GM23338 (cell line): ENCODE measurements around the gene LIF. TPM values are rescaled to one million over a fixed set of nuclear protein-coding genes. Genes with fewer than 3 reads are reported as not detected.

Experiments
- ATAC-seq: fragments of 200-7000 bp; cut with Tn5 transposase; 3 replicates; pipeline ENCODE4 v1.9.1; 2020
- DNase-seq: peaks from one replicate; pipeline ENCODE4 v3.0.0-alpha.2; 2015; ENCODE audit warnings: low spot score
- H2AFZ ChIP-seq: fragments of 200-600 bp; sonication (generic); 2 replicates; pipeline ENCODE4 v1.8.0; 2016; ENCODE audit warnings: antibody characterized with exemption, mild to moderate bottlenecking, moderate library complexity
- H3F3A ChIP-seq: fragments of 200-600 bp; sonication (generic); replicated peaks from 2 replicates; pipeline ENCODE4 v1.8.0; 2017; ENCODE audit warnings: antibody characterized with exemption, mixed run types, low read depth
- H3K27ac ChIP-seq: fragments of 200-600 bp; sonication (generic); 2 replicates; pipeline ENCODE4 v1.6.1; 2016; ENCODE audit warnings: low read depth
- H3K27me3 ChIP-seq: fragments of 200-600 bp; sonication (generic); 2 replicates; pipeline ENCODE4 v1.8.0; 2016; ENCODE audit warnings: mild to moderate bottlenecking, mixed run types, moderate library complexity; ENCODE audit not compliant: insufficient read depth
- H3K36me3 ChIP-seq: fragments of 200-600 bp; sonication (generic); 2 replicates; pipeline ENCODE4 v1.8.0; 2016; ENCODE audit warnings: mild to moderate bottlenecking; ENCODE audit not compliant: insufficient read depth
- H3K4me1 ChIP-seq: fragments of 200-600 bp; sonication (generic); 2 replicates; pipeline ENCODE4 v1.8.0; 2016; ENCODE audit warnings: mild to moderate bottlenecking, moderate library complexity; ENCODE audit not compliant: insufficient read depth
- H3K4me2 ChIP-seq: fragments of 200-600 bp; sonication (generic); 2 replicates; pipeline ENCODE4 v1.7.1; 2017; ENCODE audit warnings: mixed run types
- H3K4me3 ChIP-seq: fragments of 200-600 bp; sonication (generic); 2 replicates; pipeline ENCODE4 v1.6.1; 2016; ENCODE audit warnings: mixed run types
- H3K79me2 ChIP-seq: fragments of 200-600 bp; sonication (generic); replicated peaks from 2 replicates; pipeline ENCODE4 v1.8.0; 2017; ENCODE audit warnings: mild to moderate bottlenecking; ENCODE audit not compliant: insufficient read depth
- H3K9me2 ChIP-seq: fragments of 200-600 bp; sonication (generic); 2 replicates; pipeline ENCODE4 v1.8.0; 2017; ENCODE audit not compliant: insufficient read depth
- H4K20me1 ChIP-seq: fragments of 200-600 bp; sonication (generic); replicated peaks from 2 replicates; pipeline ENCODE4 v1.8.0; 2017; ENCODE audit warnings: mild to moderate bottlenecking; ENCODE audit not compliant: insufficient read depth
- H3K27ac Mint-ChIP-seq: 2 replicates; pipeline ENCODE4 v1.8.0; 2020; ENCODE audit warnings: inconsistent platforms, mild to moderate bottlenecking, moderate library complexity, mixed read lengths
- H3K27me3 Mint-ChIP-seq: 3 replicates; pipeline ENCODE4 v1.8.0; 2022; ENCODE audit warnings: low read depth, mild to moderate bottlenecking, moderate library complexity, mixed read lengths, inconsistent platforms; ENCODE audit not compliant: insufficient read depth, poor library complexity
- H3K36me3 Mint-ChIP-seq: 3 replicates; pipeline ENCODE4 v1.8.0; 2021; ENCODE audit warnings: low read depth, mild to moderate bottlenecking, inconsistent platforms, moderate library complexity, mixed read lengths
- H3K4me1 Mint-ChIP-seq: 3 replicates; pipeline ENCODE4 v1.8.0; 2020; ENCODE audit warnings: mild to moderate bottlenecking, inconsistent platforms, mixed read lengths
- H3K4me3 Mint-ChIP-seq: 3 replicates; pipeline ENCODE4 v1.8.0; 2021; ENCODE audit warnings: moderate library complexity, mild to moderate bottlenecking, inconsistent platforms, mixed read lengths
- H3K9me3 Mint-ChIP-seq: 3 replicates; pipeline ENCODE4 v1.8.0; 2020; ENCODE audit warnings: moderate library complexity, mild to moderate bottlenecking, inconsistent platforms, mixed read lengths
- CREB1 ChIP-seq: fragments of 250-450 bp; sonication (Bioruptor Pico); IDR thresholded peaks from 2 replicates; pipeline ENCODE4 v1.5.0; 2020; ENCODE audit warnings: low read depth, mild to moderate bottlenecking, moderate library complexity
- CTCF ChIP-seq, 2 experiments: fragments of 200-600 bp in 1 of 2; sonication (generic) in 1 of 2; conservative IDR thresholded peaks; 2 replicates each; pipeline versions ENCODE4 v1.5.1 to v1.6.1; 2016 to 2017; ENCODE audit warnings: antibody characterized with exemption in 2 of 2, low read depth in 2 of 2, mild to moderate bottlenecking in 2 of 2, moderate library complexity in 1 of 2
- ETS1 ChIP-seq: IDR thresholded peaks from 2 replicates; pipeline ENCODE4 v1.6.1; 2016; ENCODE audit warnings: antibody characterized with exemption
- EZH2 ChIP-seq: fragments of 200-600 bp; sonication (generic); IDR thresholded peaks from one replicate; pipeline ENCODE4 v1.8.0; 2017; ENCODE audit warnings: antibody characterized with exemption, mild to moderate bottlenecking, low read depth; ENCODE audit not compliant: unreplicated experiment
- EZH2phosphoT487 ChIP-seq: fragments of 200-600 bp; sonication (generic); IDR thresholded peaks from one replicate; pipeline ENCODE4 v1.8.1; 2018; ENCODE audit warnings: antibody characterized with exemption; ENCODE audit not compliant: unreplicated experiment
- JUNB ChIP-seq: IDR thresholded peaks from one replicate; pipeline ENCODE4 v1.6.1; 2016; ENCODE audit warnings: antibody characterized with exemption; ENCODE audit not compliant: unreplicated experiment
- NANOG ChIP-seq: IDR thresholded peaks from 2 replicates; pipeline ENCODE4 v1.6.1; 2016; ENCODE audit warnings: antibody characterized with exemption, borderline replicate concordance
- POLR2AphosphoS5 ChIP-seq: IDR thresholded peaks from 2 replicates; pipeline ENCODE4 v1.6.1; 2016; ENCODE audit warnings: antibody characterized with exemption, low read depth
- REST ChIP-seq: IDR thresholded peaks from one replicate; pipeline ENCODE4 v1.6.1; 2018; ENCODE audit warnings: antibody characterized with exemption; ENCODE audit not compliant: unreplicated experiment
- STAT1 ChIP-seq: IDR thresholded peaks from one replicate; pipeline ENCODE4 v1.6.1; 2016; ENCODE audit warnings: antibody characterized with exemption; ENCODE audit not compliant: unreplicated experiment
- ZNF114 ChIP-seq: fragments of 250-450 bp; sonication (Bioruptor Pico); IDR thresholded peaks from 2 replicates; pipeline ENCODE4 v1.5.0; 2020; ENCODE audit warnings: mild to moderate bottlenecking, moderate library complexity
- ZNF331 ChIP-seq: fragments of 250-450 bp; sonication (Bioruptor Pico); IDR thresholded peaks from 2 replicates; pipeline ENCODE4 v1.5.0; 2020; ENCODE audit warnings: low read depth, mild to moderate bottlenecking, moderate library complexity
- ZNF462 ChIP-seq: fragments of 250-450 bp; sonication (Bioruptor Pico); IDR thresholded peaks from 2 replicates; pipeline ENCODE4 v1.5.0; 2020; ENCODE audit warnings: mild to moderate bottlenecking, moderate library complexity
- polyA plus RNA-seq: library from polyadenylated mRNA; unstranded; fragments of >200 nt; fragmentation: Nextera tagmentation; extraction: Ambion mirVana; gene quantifications from 2 replicates; pipeline ENCODE4 v1.2.1, GENCODE V29; 2016
- total RNA-seq: library from RNA; depleted of rRNA; stranded (reverse); fragments of >200 nt; shearing (Covaris generic); gene quantifications from 2 replicates; pipeline ENCODE4 v1.2.3, GENCODE V29; 2014

LIF gene
- total and polyA plus RNA-seq, 2 experiments from 2014 or later, result 1.8 to 3.6 TPM

GRCh38 chr22:30192427-30192826 lies 54.1 kb downstream of the LIF start:
- Mint-ChIP-seq H3K4me1 (peaks cover 40% of the 10 kb centered on the region), H3K9me3 (peaks cover 3% of the 10 kb centered on the region; the same call in 1 of the 3 replicates), H3K27me3 (peaks cover under 1% of the 10 kb centered on the region), H3K27ac (no peak overlapping the region), H3K36me3 (no peaks in the 10 kb centered on the region), H3K4me3 (no peak overlapping the region)
- Histone ChIP-seq H3K9me2 (peaks cover 3% of the 10 kb centered on the region; the same call in 1 of the 2 replicates), H3K4me3 (no peak overlapping the region), H2AFZ (peak overlapping the region; percentile 9; the same call in 1 of the 2 replicates), H3K4me1 (peaks cover 29% of the 10 kb centered on the region), H3K27ac (no peak overlapping the region), H3K27me3 (no peaks in the 10 kb centered on the region), H4K20me1 (no peaks in the 10 kb centered on the region), H3K36me3 (no peaks in the 10 kb centered on the region), H3K4me2 (no peak overlapping the region), H3F3A (0 out of 2 replicates have a peak, but pooled peaks cover 3% of the 10 kb centered on the region), H3K79me2 (no peaks in the 10 kb centered on the region)
- TF ChIP-seq ZNF114 (CRISPR knock-in tag) (no peak), ZNF462 (CRISPR knock-in tag) (no peak), ETS1 (no peak), CTCF (conservative IDR thresholded peaks at IDR 0.05; ENCODE audit: low read depth in 2 of 2) (no peak), ZNF331 (no peak), CREB1 (no peak), EZH2 (no peak), REST (no peak), NANOG (no peak), STAT1 (no peak), POLR2AphosphoS5 (no peak), EZH2phosphoT487 (no peak), JUNB (no peak)
- DNase-seq, result no peak
- no peak for ATAC-seq
